Eye (tissue), 1 donor: ENCODE results near the gene ADGRL1.

Experiments used
- DNase-seq: peaks from one replicate; pipeline ENCODE4 v3.0.0-alpha.2; 2015

ADGRL1 gene

GRCh38 chr19:14107581-14108461 lies 98.1 kb downstream of the ADGRL1 start:
- DNase-seq = no peak

GRCh38 chr19:14106840-14107239 lies 99.1 kb downstream of the ADGRL1 start:
- DNase-seq = no peak

- DNase-seq = no peak
Observed at GRCh38 chr19:14105680-14106079, 100.3 kb downstream of the ADGRL1 start.

- no peak for DNase-seq
Observed at GRCh38 chr19:14103310-14103709, 102.7 kb downstream of the ADGRL1 start.

GRCh38 chr19:14102756-14103155 lies 103.2 kb downstream of the ADGRL1 start:
- DNase-seq = no peak

- no peak for DNase-seq
Observed at GRCh38 chr19:14102102-14102696, 103.8 kb downstream of the ADGRL1 start.

GRCh38 chr19:14101003-14101545 lies 104.9 kb downstream of the ADGRL1 start:
- no peak for DNase-seq
